ENCODE results near the gene SEMA7A.
"Not testable (repeated sequence)": the region's sequence is repeated elsewhere in the genome, so short reads cannot be mapped to it uniquely, and the experiment has no call there.

The SEMA7A gene

GRCh38 chr15:74369084-74369745 lies 64.5 kb downstream of the SEMA7A start:
- no peak for DNase-seq

GRCh38 chr15:74368121-74368520 lies 65.6 kb downstream of the SEMA7A start:
- no peak for DNase-seq

GRCh38 chr15:74367296-74367854 lies 66.4 kb downstream of the SEMA7A start, which contains the start of gene CYP11A1:
Gene CYP11A1 (minus strand): TSS chr15:74367646. CDS start chr15:74367585, 61 bp downstream.
- DNase-seq, result no peak

GRCh38 chr15:74365598-74366445 lies 67.9 kb downstream of the SEMA7A start:
- no peak for DNase-seq

- no peak for DNase-seq
These were observed 68.7 kb downstream of the SEMA7A start for GRCh38 chr15:74364936-74365597.

GRCh38 chr15:74362482-74362881 lies 71.3 kb downstream of the SEMA7A start:
- DNase-seq, result no peak

GRCh38 chr15:74360855-74361254 lies 72.9 kb downstream of the SEMA7A start:
- not testable (repeated sequence) for DNase-seq

- not testable (repeated sequence) for DNase-seq
These were observed 74.4 kb downstream of the SEMA7A start for GRCh38 chr15:74359376-74359775.

Measured in NCI-H1930 (cell line).